ENCODE data around the gene CLDN22.

DNA sequence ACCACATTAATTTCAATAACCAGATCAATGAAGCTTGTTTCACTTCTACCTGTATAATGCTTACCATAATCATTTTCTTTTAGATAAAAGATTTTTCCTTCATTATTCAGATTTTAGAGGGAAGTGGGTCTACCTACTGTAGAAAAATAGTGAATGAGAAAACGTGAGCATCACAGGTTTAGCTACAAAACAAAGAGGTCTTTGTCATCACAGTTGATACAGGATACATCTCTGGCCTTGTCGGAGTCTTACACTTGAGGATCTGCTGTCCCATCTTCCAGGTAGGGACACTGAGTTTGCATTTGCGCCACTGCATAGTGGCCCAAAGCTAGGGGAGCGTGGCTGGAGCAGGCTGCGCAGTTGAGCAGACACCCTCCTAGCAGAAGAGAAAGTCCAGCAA is 1.4 kb upstream of the CLDN22 start:
- TF ChIP-seq CTCF (IDR thresholded peaks at IDR 0.05 in 2 of 3, conservative IDR thresholded peaks at IDR 0.05 in 1 of 3; ENCODE audit: borderline replicate concordance in 1 of 3, insufficient read depth in 1 of 3, low read depth in 2 of 3, low read length in 2 of 3): no peak
- no peak for TF ChIP-seq EZH2 (IDR thresholded peaks at IDR 0.05)
- no peak for TF ChIP-seq CEBPB (IDR thresholded peaks at IDR 0.05; ENCODE audit: low read depth)
- no peak for TF ChIP-seq POLR2AphosphoS5 (IDR thresholded peaks at IDR 0.05; ENCODE audit: low read depth, low read length)
- TF ChIP-seq, protein P1, sequence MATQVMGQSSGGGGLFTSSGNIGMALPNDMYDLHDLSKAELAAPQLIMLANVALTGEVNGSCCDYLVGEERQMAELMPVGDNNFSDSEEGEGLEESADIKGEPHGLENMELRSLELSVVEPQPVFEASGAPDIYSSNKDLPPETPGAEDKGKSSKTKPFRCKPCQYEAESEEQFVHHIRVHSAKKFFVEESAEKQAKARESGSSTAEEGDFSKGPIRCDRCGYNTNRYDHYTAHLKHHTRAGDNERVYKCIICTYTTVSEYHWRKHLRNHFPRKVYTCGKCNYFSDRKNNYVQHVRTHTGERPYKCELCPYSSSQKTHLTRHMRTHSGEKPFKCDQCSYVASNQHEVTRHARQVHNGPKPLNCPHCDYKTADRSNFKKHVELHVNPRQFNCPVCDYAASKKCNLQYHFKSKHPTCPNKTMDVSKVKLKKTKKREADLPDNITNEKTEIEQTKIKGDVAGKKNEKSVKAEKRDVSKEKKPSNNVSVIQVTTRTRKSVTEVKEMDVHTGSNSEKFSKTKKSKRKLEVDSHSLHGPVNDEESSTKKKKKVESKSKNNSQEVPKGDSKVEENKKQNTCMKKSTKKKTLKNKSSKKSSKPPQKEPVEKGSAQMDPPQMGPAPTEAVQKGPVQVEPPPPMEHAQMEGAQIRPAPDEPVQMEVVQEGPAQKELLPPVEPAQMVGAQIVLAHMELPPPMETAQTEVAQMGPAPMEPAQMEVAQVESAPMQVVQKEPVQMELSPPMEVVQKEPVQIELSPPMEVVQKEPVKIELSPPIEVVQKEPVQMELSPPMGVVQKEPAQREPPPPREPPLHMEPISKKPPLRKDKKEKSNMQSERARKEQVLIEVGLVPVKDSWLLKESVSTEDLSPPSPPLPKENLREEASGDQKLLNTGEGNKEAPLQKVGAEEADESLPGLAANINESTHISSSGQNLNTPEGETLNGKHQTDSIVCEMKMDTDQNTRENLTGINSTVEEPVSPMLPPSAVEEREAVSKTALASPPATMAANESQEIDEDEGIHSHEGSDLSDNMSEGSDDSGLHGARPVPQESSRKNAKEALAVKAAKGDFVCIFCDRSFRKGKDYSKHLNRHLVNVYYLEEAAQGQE (IDR thresholded peaks at IDR 0.05; ENCODE audit: low read depth): no peak
- TF ChIP-seq SRF (IDR thresholded peaks at IDR 0.05; ENCODE audit: low read depth): no peak
- TF ChIP-seq POLR2A (IDR thresholded peaks at IDR 0.05; ENCODE audit: borderline replicate concordance, extremely low read depth, insufficient read depth, insufficient read length): no peak
- no peak for TF ChIP-seq ZFX (IDR thresholded peaks at IDR 0.05)
- TF ChIP-seq ELF1 (IDR thresholded peaks at IDR 0.05; ENCODE audit: borderline replicate concordance, low read depth): no peak
- TF ChIP-seq SP1 (IDR thresholded peaks at IDR 0.05; ENCODE audit: low read depth): no peak
- no peak for TF ChIP-seq EZH2phosphoT487 (IDR thresholded peaks at IDR 0.05; ENCODE audit: borderline replicate concordance)
- TF ChIP-seq, protein P2, sequence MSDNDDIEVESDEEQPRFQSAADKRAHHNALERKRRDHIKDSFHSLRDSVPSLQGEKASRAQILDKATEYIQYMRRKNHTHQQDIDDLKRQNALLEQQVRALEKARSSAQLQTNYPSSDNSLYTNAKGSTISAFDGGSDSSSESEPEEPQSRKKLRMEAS (IDR thresholded peaks at IDR 0.05): no peak
- TF ChIP-seq RAD21 (IDR thresholded peaks at IDR 0.05; ENCODE audit: low read depth): no peak
- TF ChIP-seq ZNF274 (IDR thresholded peaks at IDR 0.05; ENCODE audit: low read depth, low read length): no peak
